Prostate gland (tissue), 2 donors: Measurements from ENCODE around the gene MED12L.

Source experiments
- CTCF ChIP-seq, 4 experiments: fragments of 200-600 bp in 2 of 4; fragments of 450-650 bp in 2 of 4; sonication (generic) in 2 of 4; IDR thresholded peaks; 1 replicate in 3 of 4; 2 replicates in 1 of 4; pipeline ENCODE4 v1.5.1; 2016 to 2019; ENCODE audit warnings: antibody characterized with exemption in 4 of 4, mild to moderate bottlenecking in 2 of 4, moderate library complexity in 2 of 4
- POLR2AphosphoS5 ChIP-seq: sonication (generic); formaldehyde crosslinking; IDR thresholded peaks from one replicate; pipeline ENCODE4 v1.6.1; 2017; ENCODE audit warnings: antibody characterized with exemption

- no peak for TF ChIP-seq CTCF (IDR thresholded peaks at IDR 0.05)
- TF ChIP-seq POLR2AphosphoS5, result no peak
Measured at GRCh38 chr3:151183265-151183671, 97.8 kb downstream of the MED12L start.
